Activated naive CD4-positive, alpha-beta T cell treated with anti-CD3 and anti-CD28 coated beads for 36 hours (primary cell): ENCODE data around the gene IRAK1. TPM values are rescaled to one million over a fixed set of nuclear protein-coding genes. Genes with fewer than 3 reads are reported as not detected.
"Not testable (repeated sequence)": the region's sequence is repeated elsewhere in the genome, so short reads cannot be mapped to it uniquely, and the experiment has no call there.

Source experiments
- CTCF ChIA-PET: fragments of 350-600 bp; sonication (Branson Sonifier 250); formaldehyde crosslinking; loops from one replicate; lab custom pipeline; 2021; ENCODE audit warnings: antibody characterized with exemption; lab: Charles Lee
- DNase-seq: peaks from one replicate; pipeline ENCODE4 v3.0.0-alpha.2; 2020
- H3K27ac Mint-ChIP-seq: one replicate; pipeline ENCODE4 v1.8.0; 2021; ENCODE audit warnings: mild to moderate bottlenecking, mixed read lengths
- H3K27me3 Mint-ChIP-seq: one replicate; pipeline ENCODE4 v1.8.0; 2021; ENCODE audit warnings: low read depth, mixed read lengths
- H3K36me3 Mint-ChIP-seq: one replicate; pipeline ENCODE4 v1.8.0; 2021; ENCODE audit warnings: low read depth, mixed read lengths
- H3K4me1 Mint-ChIP-seq: one replicate; pipeline ENCODE4 v1.8.0; 2021; ENCODE audit warnings: low read depth, mixed read lengths
- H3K4me3 Mint-ChIP-seq: one replicate; pipeline ENCODE4 v1.8.0; 2021; ENCODE audit warnings: mild to moderate bottlenecking, moderate library complexity, mixed read lengths
- H3K9me3 Mint-ChIP-seq: one replicate; pipeline ENCODE4 v1.8.0; 2021; ENCODE audit warnings: mixed read lengths
- intact Hi-C: fragments of 100-400 bp; cut with micrococcal nuclease; formaldehyde crosslinking; loops from one replicate; pipeline ENCODE4 v1.15.1; 2023
- total RNA-seq, 2 experiments: library from RNA; stranded (reverse); gene quantifications; one replicate each; pipeline ENCODE4 v1.2.3, GENCODE V29; 2021

IRAK1 gene
- total RNA-seq, 2 experiments from 2014 or later, result 77.2 to 82.6 TPM

- Mint-ChIP-seq H3K4me3 (no peak overlapping the region), H3K27ac (peak overlapping the region; percentile 95), H3K4me1 (peaks cover 47% of the 10 kb centered on the region), H3K27me3 (no peaks in the 10 kb centered on the region), H3K9me3 (no peaks in the 10 kb centered on the region), H3K36me3 (peaks cover 7% of the 10 kb centered on the region)
- CTCF ChIA-PET, result interaction anchor here (0.5 kb wide), 1 partner anchor 73 kb away, joined by 5 read pairs; no protein-coding TSS in a partner anchor
- intact Hi-C loops, result loop anchor here (5.0 kb wide), 1 partner anchor 34 kb away; the partner anchor contains the start of gene IRAK1
- DNase-seq, result peak; percentile 49
Measured at GRCh38 chrX:153983321-153983801, 36.3 kb downstream of the IRAK1 start.

- intact Hi-C loops, result loop anchor here (5.0 kb wide), 1 partner anchor 35 kb away; the partner anchor contains the start of gene IRAK1
- CTCF ChIA-PET, result interaction anchor here (0.9 to 1.7 kb wide), 2 partner anchors 11 to 32 kb away, joined by 3 to 6 read pairs; partner anchors contain the start of gene HCFC1
- Mint-ChIP-seq H3K27me3 (no peaks in the 10 kb centered on the region), H3K4me1 (peaks cover 48% of the 10 kb centered on the region), H3K9me3 (no peaks in the 10 kb centered on the region), H3K36me3 (peaks cover 7% of the 10 kb centered on the region), H3K4me3 (peak overlapping the region; percentile 63), H3K27ac (peak overlapping the region; percentile 95)
- DNase-seq, result peak; percentile 83
Measured at GRCh38 chrX:153981771-153982533, 37.8 kb downstream of the IRAK1 start.

GRCh38 chrX:153981231-153981630, 38.5 kb downstream of the IRAK1 start:
- Mint-ChIP-seq H3K27ac (peak overlapping the region; percentile 95), H3K4me1 (peaks cover 49% of the 10 kb centered on the region), H3K36me3 (peaks cover 7% of the 10 kb centered on the region), H3K27me3 (no peaks in the 10 kb centered on the region), H3K4me3 (peak overlapping the region; percentile 63), H3K9me3 (no peaks in the 10 kb centered on the region)
- no peak for DNase-seq
- CTCF ChIA-PET, result interaction anchor here (0.9 to 1.7 kb wide), 2 partner anchors 10 to 31 kb away, joined by 3 to 6 read pairs; partner anchors contain the start of gene HCFC1
- intact Hi-C loops, result loop anchor here (5.0 kb wide), 1 partner anchor 36 kb away; the partner anchor contains the start of gene IRAK1

DNA sequence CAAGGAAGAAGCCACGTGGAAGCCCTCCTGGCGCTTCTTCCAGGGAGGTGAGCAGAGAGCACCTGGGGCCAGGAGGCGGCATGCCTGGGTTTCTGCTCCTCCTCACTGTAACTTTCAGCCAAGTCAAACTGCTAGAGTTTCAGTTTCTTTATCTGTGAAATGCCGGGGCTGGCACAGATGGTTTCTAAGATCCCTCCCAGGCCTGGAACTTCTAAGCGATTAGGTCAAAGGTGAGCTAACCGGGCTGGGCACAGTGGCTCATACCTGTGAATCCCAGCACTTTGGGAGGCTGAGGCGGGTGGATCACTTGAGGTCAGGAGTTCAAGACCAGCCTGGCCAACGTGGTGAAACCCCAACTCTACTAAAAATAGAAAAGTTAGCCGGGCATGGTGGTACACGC, 39.3 kb downstream of the IRAK1 start:
- Mint-ChIP-seq H3K4me1 (peaks cover 52% of the 10 kb centered on the region), H3K4me3 (peak overlapping the region; percentile 67), H3K27ac (peak overlapping the region; percentile 95)
- not testable (repeated sequence) for H3K9me3 Mint-ChIP-seq, H3K36me3 Mint-ChIP-seq, H3K27me3 Mint-ChIP-seq
- DNase-seq, result peak; percentile 60
- intact Hi-C loops, result loop anchor here (5.0 kb wide), 1 partner anchor 37 kb away; the partner anchor contains the start of gene IRAK1
- CTCF ChIA-PET, result interaction anchor here (1.4 to 1.7 kb wide), 2 partner anchors 9 to 14 kb away, joined by 3 to 6 read pairs; partner anchors contain the start of gene HCFC1

- peak overlapping the region; percentile 84 for H3K4me3 Mint-ChIP-seq
- H3K27ac Mint-ChIP-seq, result peak overlapping the region; percentile 96
- H3K9me3 Mint-ChIP-seq, result no peaks in the 10 kb centered on the region
- intact Hi-C loops, result loop anchor here (5.0 kb wide), 2 partner anchors 502 to 503 kb away; partner anchors contain the start of genes HAUS7 and LAGE3
- peaks cover 8% of the 10 kb centered on the region for H3K36me3 Mint-ChIP-seq
- CTCF ChIA-PET, result interaction anchor here (0.8 to 2.2 kb wide), 2 partner anchors 11 to 39 kb away, joined by 3 to 4 read pairs; no protein-coding TSS in a partner anchor
- H3K4me1 Mint-ChIP-seq, result peaks cover 17% of the 10 kb centered on the region
- no peak for DNase-seq
- no peaks in the 10 kb centered on the region for H3K27me3 Mint-ChIP-seq
Measured at GRCh38 chrX:153974726-153975286, 44.9 kb downstream of the IRAK1 start.

DNA sequence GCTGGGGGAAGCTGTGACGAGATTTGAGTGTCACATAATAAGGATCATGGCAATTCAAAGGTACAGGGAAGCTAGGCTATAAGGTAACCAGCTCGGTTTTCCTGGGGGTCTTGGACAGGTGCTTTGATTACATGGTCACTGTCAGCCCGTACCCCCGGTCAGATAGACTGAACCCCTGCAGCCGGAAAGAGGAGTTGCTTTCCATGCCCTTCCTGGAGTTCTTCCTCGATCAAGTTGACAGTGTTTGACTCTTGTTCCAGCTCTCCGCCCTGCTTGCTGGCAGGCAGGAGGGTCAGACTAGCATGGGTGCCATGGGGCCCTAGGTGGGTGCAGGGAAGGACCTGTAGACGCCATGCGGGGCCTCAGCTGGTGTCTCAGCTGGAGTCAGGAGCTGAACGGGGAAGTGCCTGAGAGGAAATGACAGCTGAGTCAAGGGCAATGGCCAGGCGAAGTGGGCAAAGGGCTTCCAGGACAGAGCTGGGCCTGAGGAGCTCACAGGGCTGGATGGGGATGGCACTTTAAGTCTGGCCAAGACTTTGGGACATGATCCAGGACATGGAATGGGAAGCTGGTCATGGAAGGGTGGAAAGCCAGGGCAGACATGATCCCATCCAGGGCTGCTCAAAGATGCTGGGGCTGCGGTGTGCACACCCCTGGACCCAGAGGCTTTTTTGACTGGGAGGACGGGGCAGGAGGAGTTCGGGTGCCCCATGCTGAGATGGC, 45.5 kb downstream of the IRAK1 start:
- H3K4me3 Mint-ChIP-seq, result peak overlapping the region; percentile 84

GRCh38 chrX:153973127-153974002, 46.3 kb downstream of the IRAK1 start:
- Mint-ChIP-seq H3K4me3 (peak overlapping the region; percentile 84), H3K9me3 (no peaks in the 10 kb centered on the region), H3K27me3 (no peaks in the 10 kb centered on the region), H3K36me3 (peaks cover 14% of the 10 kb centered on the region), H3K27ac (peak overlapping the region; percentile 96), H3K4me1 (peaks cover 17% of the 10 kb centered on the region)
- DNase-seq, result no peak
- intact Hi-C loops, result loop anchor here (5.0 kb wide), 2 partner anchors 501 to 504 kb away; partner anchors contain the start of genes HAUS7 and LAGE3
- CTCF ChIA-PET, result interaction anchor here (2.2 kb wide), 1 partner anchor 40 kb away, joined by 4 read pairs; no protein-coding TSS in a partner anchor

More for the DNA sequence above, 45.5 kb downstream of the IRAK1 start:
- peak overlapping the region; percentile 96 for H3K27ac Mint-ChIP-seq
- DNase-seq, result no peak
- H3K27me3 Mint-ChIP-seq, result no peaks in the 10 kb centered on the region
- no peaks in the 10 kb centered on the region for H3K9me3 Mint-ChIP-seq
- intact Hi-C loops, result loop anchor here (5.0 kb wide), 2 partner anchors 502 to 503 kb away; partner anchors contain the start of genes HAUS7 and LAGE3
- peaks cover 11% of the 10 kb centered on the region for H3K36me3 Mint-ChIP-seq
- CTCF ChIA-PET, result interaction anchor here (0.8 to 2.2 kb wide), 2 partner anchors 11 to 39 kb away, joined by 3 to 4 read pairs; no protein-coding TSS in a partner anchor
- peaks cover 17% of the 10 kb centered on the region for H3K4me1 Mint-ChIP-seq

GRCh38 chrX:153972368-153973126, 47.2 kb downstream of the IRAK1 start, which contains the start of gene TMEM187:
Gene TMEM187, plus strand, starts transcription at chrX:153972754. Its CDS starts 9,309 bp downstream, at chrX:153982063.
- Mint-ChIP-seq H3K4me1 (peaks cover 24% of the 10 kb centered on the region), H3K27ac (peak within 1 kb of the TSS; percentile 100), H3K9me3 (no peaks in the 10 kb centered on the region), H3K27me3 (no peaks in the 10 kb centered on the region), H3K36me3 (peaks cover 22% of the 10 kb centered on the region), H3K4me3 (peak within 1 kb of the TSS; percentile 100)
- intact Hi-C loops, result loop anchor here (1.0 to 5.0 kb wide), 5 partner anchors 12 to 505 kb away; partner anchors contain the start of genes HAUS7, LAGE3, MECP2 and RPL10
- peak; percentile 91 for DNase-seq
- CTCF ChIA-PET, result interaction anchor here (1.8 to 2.2 kb wide), 2 partner anchors 8 to 41 kb away, joined by 4 to 6 read pairs; no protein-coding TSS in a partner anchor

DNA sequence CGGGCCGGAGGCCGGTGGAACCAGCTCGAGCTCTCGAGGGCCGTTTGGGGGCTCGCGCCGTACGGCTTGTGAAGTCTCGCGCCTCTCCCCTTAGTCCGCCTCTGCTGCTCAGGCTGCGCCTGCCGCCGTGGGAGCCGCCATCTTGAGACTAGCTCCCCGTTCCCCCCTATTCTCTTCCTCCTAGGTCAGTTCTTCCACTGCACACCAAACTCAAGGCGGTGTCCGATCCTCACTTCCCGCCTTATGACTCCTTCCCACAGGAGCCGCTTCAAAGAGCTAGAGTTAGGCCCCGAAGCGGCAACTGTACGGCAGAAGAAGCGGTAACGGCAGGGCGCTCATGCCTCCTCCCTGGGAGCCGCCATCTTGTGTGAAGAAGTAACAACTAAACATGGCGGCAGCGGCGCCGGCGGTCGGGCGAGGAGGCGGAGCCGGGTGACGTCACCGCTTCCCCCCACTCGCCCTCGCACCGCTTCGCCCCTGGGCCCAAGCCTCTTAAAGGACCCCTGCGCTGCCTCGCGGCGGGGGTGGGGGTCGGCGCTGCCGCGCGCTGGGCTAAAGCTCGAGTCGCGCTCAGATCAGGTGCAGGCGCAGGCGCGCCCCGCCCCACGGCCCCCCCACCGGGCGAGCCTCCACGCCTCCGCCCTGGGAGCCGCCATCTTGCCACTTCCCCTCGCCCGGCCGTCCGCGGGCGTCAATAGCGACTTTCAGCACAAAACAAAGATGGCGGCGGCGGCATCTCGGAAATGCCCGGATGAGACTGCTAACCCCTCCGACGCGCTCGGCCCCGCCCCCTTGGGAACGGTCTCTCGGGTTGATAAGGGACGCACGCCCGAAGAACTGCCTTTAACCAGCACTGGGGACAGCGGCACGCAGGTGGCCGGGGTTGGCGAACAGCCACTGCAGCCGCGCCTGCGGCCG, 48.0 kb downstream of the IRAK1 start, which contains the start of gene HCFC1:
HCFC1 (minus strand) TSS at position 369 of the 918 bp plus-strand sequence. CDS start 978 bp downstream, outside the sequence.
- Mint-ChIP-seq H3K4me1 (peaks cover 31% of the 10 kb centered on the region), H3K27me3 (no peaks in the 10 kb centered on the region), H3K4me3 (peak within 1 kb of the TSS; percentile 100), H3K9me3 (no peaks in the 10 kb centered on the region), H3K27ac (peak within 1 kb of the TSS; percentile 100), H3K36me3 (peaks cover 26% of the 10 kb centered on the region)
- DNase-seq, result peak; percentile 91
- intact Hi-C loops, result loop anchor here (1.0 to 5.0 kb wide), 9 partner anchors 13 to 506 kb away; partner anchors contain the start of genes ABCD1, BCAP31, HAUS7 and IDH3G
- CTCF ChIA-PET, result interaction anchor here (0.6 to 1.8 kb wide), 4 partner anchors 9 to 77 kb away, joined by 3 to 6 read pairs (median 3); no protein-coding TSS in a partner anchor
